NCI-H460 (cell line): Measurements from ENCODE around the gene UVSSA. TPM values are rescaled to one million over a fixed set of nuclear protein-coding genes. Genes with fewer than 3 reads are reported as not detected.

Experiments used
- DNase-seq: peaks from one replicate; pipeline ENCODE4 v3.0.0-alpha.2; 2016; ENCODE audit warnings: low read depth; ENCODE audit errors: extremely low read depth
- total RNA-seq: library from RNA; depleted of rRNA; stranded (reverse); fragments of >200 nt; shearing (Covaris generic); gene quantifications from 2 replicates; pipeline ENCODE4 v1.2.3, GENCODE V29; 2014

Gene UVSSA
- total RNA-seq, 1 experiment from 2014 or later, result 7.7 TPM

- no peak for DNase-seq
Measured at GRCh38 chr4:1375051-1375721, 28.2 kb downstream of the UVSSA start.

- no peak for DNase-seq
Measured at GRCh38 chr4:1375761-1376322, 28.8 kb downstream of the UVSSA start.

- no peak for DNase-seq
Measured at GRCh38 chr4:1376391-1376840, 29.4 kb downstream of the UVSSA start.

GRCh38 chr4:1376841-1377605 is 30.0 kb downstream of the UVSSA start:
- no peak for DNase-seq

GRCh38 chr4:1377606-1378261 is 30.7 kb downstream of the UVSSA start:
- no peak for DNase-seq

GRCh38 chr4:1378559-1379231 is 31.7 kb downstream of the UVSSA start:
- DNase-seq, result no peak

- DNase-seq, result no peak
Measured at GRCh38 chr4:1379351-1379781, 32.4 kb downstream of the UVSSA start.

GRCh38 chr4:1379801-1380331 is 32.9 kb downstream of the UVSSA start:
- no peak for DNase-seq

GRCh38 chr4:1380368-1381151 is 33.6 kb downstream of the UVSSA start:
- no peak for DNase-seq

GRCh38 chr4:1381181-1381621 is 34.2 kb downstream of the UVSSA start:
- no peak for DNase-seq

GRCh38 chr4:1381944-1382541 is 35.0 kb downstream of the UVSSA start:
- DNase-seq, result no peak

GRCh38 chr4:1382776-1383727 is 36.0 kb downstream of the UVSSA start:
- DNase-seq, result no peak

GRCh38 chr4:1383728-1384591 is 37.0 kb downstream of the UVSSA start:
- no peak for DNase-seq

GRCh38 chr4:1384675-1385372 is 37.8 kb downstream of the UVSSA start:
- no peak for DNase-seq

GRCh38 chr4:1385373-1386340 is 38.6 kb downstream of the UVSSA start:
- DNase-seq, result no peak
